Measurements from ENCODE around the gene PIAS1.

PIAS1 gene

DNA sequence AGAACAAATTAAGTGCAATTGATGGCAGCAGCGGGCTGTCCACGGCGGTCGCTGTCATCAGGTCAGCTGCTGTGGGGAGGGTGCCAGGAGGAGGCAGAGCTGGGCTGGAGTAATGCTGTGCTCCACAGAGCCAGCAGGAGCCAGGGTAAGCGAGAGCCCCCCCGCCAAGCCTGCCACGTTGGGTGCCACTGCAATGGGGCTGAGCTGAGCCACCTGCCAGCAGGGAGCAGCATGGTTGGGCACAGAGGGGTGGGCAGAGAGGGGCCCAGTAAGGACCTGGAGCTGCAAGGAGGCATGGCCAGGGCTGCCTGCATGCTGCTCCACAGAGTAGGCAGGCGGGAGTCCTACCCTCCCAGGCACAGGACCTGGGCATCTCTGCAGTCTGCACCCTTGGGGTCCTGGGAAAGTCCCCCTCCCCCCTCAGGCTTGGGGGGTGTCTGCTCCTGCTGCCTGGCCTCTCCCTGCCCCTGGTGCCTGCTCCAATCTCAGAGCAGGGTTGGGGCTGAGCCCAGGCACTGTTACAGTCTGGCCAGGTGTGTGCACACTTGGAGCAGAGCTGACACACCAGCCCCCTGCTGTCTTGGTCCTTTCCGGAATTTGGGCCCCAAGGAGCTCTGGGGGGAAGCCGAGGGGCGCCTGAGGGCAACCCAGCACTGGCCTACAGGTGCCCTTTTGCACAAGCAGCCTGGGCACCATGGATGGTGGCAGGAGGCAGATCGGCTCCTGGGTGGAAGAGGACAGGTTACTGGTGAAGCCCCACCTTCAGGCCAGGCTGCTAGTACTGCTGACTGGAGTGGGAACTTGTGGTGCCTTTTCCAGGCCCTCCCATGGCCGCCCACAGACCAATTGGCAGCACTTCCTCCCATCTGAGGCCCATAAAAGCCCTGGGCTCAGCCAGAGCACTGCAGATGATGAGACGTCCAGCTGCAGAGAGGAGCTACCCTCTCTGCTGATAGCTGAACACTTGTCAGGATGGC is 8.5 kb upstream of the PIAS1 start:
- TF ChIP-seq, protein P1, sequence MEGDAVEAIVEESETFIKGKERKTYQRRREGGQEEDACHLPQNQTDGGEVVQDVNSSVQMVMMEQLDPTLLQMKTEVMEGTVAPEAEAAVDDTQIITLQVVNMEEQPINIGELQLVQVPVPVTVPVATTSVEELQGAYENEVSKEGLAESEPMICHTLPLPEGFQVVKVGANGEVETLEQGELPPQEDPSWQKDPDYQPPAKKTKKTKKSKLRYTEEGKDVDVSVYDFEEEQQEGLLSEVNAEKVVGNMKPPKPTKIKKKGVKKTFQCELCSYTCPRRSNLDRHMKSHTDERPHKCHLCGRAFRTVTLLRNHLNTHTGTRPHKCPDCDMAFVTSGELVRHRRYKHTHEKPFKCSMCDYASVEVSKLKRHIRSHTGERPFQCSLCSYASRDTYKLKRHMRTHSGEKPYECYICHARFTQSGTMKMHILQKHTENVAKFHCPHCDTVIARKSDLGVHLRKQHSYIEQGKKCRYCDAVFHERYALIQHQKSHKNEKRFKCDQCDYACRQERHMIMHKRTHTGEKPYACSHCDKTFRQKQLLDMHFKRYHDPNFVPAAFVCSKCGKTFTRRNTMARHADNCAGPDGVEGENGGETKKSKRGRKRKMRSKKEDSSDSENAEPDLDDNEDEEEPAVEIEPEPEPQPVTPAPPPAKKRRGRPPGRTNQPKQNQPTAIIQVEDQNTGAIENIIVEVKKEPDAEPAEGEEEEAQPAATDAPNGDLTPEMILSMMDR (IDR thresholded peaks at IDR 0.05; ENCODE audit: insufficient read depth, low read length, poor library complexity, severe bottlenecking), result no peak
- no peak for TF ChIP-seq EZH2phosphoT487 (conservative IDR thresholded peaks at IDR 0.05; ENCODE audit: low read length)
- no peak overlapping the region for H2AFZ ChIP-seq (ENCODE audit: low read depth, low read length, severe bottlenecking)
- no peaks in the 10 kb centered on the region for H3K36me3 ChIP-seq (ENCODE audit: low read length)
- H4K20me1 ChIP-seq (ENCODE audit: low read depth, low read length), result no peaks in the 10 kb centered on the region
- no peaks in the 10 kb centered on the region for H3K27me3 ChIP-seq (ENCODE audit: low read length)
- no peak overlapping the region for H3K4me3 ChIP-seq (ENCODE audit: insufficient read depth, low read length, poor library complexity, severe bottlenecking)
- H3K9me2 ChIP-seq (replicated peaks; ENCODE audit: insufficient read depth, low read length), result no peaks in the 10 kb centered on the region
- peaks cover 12% of the 10 kb centered on the region; the same call in 1 of the 2 replicates for H3K9me3 ChIP-seq (ENCODE audit: insufficient read depth, low read length)
- no peak overlapping the region for H3K27ac ChIP-seq (ENCODE audit: low read depth, low read length)
- H3K4me2 ChIP-seq (ENCODE audit: low read depth, low read length, poor library complexity, severe bottlenecking), result no peak overlapping the region
- no peak overlapping the region for H3K9ac ChIP-seq (ENCODE audit: low read length)
- H3F3A ChIP-seq (ENCODE audit: insufficient read depth), result no peaks in the 10 kb centered on the region
- H3K79me2 ChIP-seq (ENCODE audit: insufficient read depth, low read length), result no peaks in the 10 kb centered on the region

DNA sequence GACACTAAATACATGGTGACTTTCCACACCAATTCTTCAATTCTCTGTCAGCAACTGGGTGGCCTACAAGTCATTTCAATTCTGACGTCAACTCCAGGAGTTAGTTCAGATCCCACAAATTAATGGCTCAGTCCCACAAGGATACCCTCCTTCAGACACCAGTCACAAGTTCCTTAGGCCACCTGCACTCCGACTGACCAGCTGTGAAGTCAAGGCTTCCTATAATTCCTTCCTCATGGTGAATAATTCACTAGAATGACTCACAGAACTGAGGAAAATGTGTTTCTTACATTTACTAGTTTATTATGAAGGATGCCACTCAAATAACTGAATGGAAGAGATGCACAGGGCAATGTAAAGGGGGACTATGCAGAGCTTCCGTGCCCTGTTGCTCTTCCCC is 6.3 kb upstream of the PIAS1 start:
- Histone ChIP-seq H3K27ac (ENCODE audit: low read depth, low read length) (no peak overlapping the region), H3F3A (ENCODE audit: insufficient read depth) (no peaks in the 10 kb centered on the region), H2AFZ (ENCODE audit: low read depth, low read length, severe bottlenecking) (no peak overlapping the region), H3K9me3 (ENCODE audit: insufficient read depth, low read length) (peaks cover 12% of the 10 kb centered on the region; the same call in 1 of the 2 replicates), H3K4me2 (ENCODE audit: low read depth, low read length, poor library complexity, severe bottlenecking) (no peak overlapping the region), H4K20me1 (ENCODE audit: low read depth, low read length) (no peaks in the 10 kb centered on the region), H3K79me2 (ENCODE audit: insufficient read depth, low read length) (no peaks in the 10 kb centered on the region), H3K27me3 (ENCODE audit: low read length) (no peaks in the 10 kb centered on the region), H3K4me3 (ENCODE audit: insufficient read depth, low read length, poor library complexity, severe bottlenecking) (no peak overlapping the region), H3K9me2 (replicated peaks; ENCODE audit: insufficient read depth, low read length) (no peaks in the 10 kb centered on the region), H3K36me3 (ENCODE audit: low read length) (no peaks in the 10 kb centered on the region), H3K9ac (ENCODE audit: low read length) (no peak overlapping the region)
- TF ChIP-seq EZH2phosphoT487 (conservative IDR thresholded peaks at IDR 0.05; ENCODE audit: low read length), result no peak
- TF ChIP-seq, protein P1 (IDR thresholded peaks at IDR 0.05; ENCODE audit: insufficient read depth, low read length, poor library complexity, severe bottlenecking), result no peak

DNA sequence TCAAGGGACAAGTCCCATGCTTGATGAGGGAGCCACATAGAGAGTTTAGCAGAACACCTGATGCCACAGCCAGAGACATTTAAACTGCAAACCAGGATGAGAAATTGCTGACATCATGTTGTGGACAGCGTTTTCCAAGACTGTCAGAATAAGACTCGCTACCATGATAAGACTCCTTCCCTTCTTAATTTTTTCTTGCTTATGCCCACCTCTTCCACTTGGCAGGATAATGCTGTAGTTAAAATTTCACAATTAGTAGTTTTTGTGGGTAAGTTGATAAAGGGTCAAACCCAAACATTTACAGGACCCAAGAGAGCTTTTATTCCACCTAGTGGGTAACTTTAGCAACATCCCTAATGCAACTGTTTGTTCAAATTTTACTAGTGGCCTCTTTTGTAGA is 3.0 kb upstream of the PIAS1 start:
- Histone ChIP-seq H3K9me3 (ENCODE audit: insufficient read depth, low read length) (peaks cover 2% of the 10 kb centered on the region; the same call in 1 of the 2 replicates), H3K36me3 (ENCODE audit: low read length) (no peaks in the 10 kb centered on the region), H3F3A (ENCODE audit: insufficient read depth) (peaks cover 5% of the 10 kb centered on the region; the same call in 1 of the 2 replicates), H3K4me2 (ENCODE audit: low read depth, low read length, poor library complexity, severe bottlenecking) (no peak overlapping the region), H3K4me3 (ENCODE audit: insufficient read depth, low read length, poor library complexity, severe bottlenecking) (no peak overlapping the region), H3K79me2 (ENCODE audit: insufficient read depth, low read length) (peaks cover 18% of the 10 kb centered on the region), H3K9ac (ENCODE audit: low read length) (no peak overlapping the region), H3K27ac (ENCODE audit: low read depth, low read length) (no peak overlapping the region), H3K27me3 (ENCODE audit: low read length) (no peaks in the 10 kb centered on the region), H3K9me2 (replicated peaks; ENCODE audit: insufficient read depth, low read length) (no peaks in the 10 kb centered on the region), H4K20me1 (ENCODE audit: low read depth, low read length) (peaks cover 5% of the 10 kb centered on the region), H2AFZ (ENCODE audit: low read depth, low read length, severe bottlenecking) (no peak overlapping the region)
- TF ChIP-seq, protein P1 (IDR thresholded peaks at IDR 0.05; ENCODE audit: insufficient read depth, low read length, poor library complexity, severe bottlenecking), result no peak
- no peak for TF ChIP-seq EZH2phosphoT487 (conservative IDR thresholded peaks at IDR 0.05; ENCODE audit: low read length)

Measured in SU-DHL-6 (cell line).